NCI-H526 (cell line): ENCODE measurements around the gene DPEP2.
"Not testable (repeated sequence)": the region's sequence is repeated elsewhere in the genome, so short reads cannot be mapped to it uniquely, and the experiment has no call there.

ENCODE experiments used
- DNase-seq, 2 experiments: peaks; one replicate each; lab custom pipeline; 2025; lab: John Stamatoyannopoulos, UW

DPEP2 gene

DNA sequence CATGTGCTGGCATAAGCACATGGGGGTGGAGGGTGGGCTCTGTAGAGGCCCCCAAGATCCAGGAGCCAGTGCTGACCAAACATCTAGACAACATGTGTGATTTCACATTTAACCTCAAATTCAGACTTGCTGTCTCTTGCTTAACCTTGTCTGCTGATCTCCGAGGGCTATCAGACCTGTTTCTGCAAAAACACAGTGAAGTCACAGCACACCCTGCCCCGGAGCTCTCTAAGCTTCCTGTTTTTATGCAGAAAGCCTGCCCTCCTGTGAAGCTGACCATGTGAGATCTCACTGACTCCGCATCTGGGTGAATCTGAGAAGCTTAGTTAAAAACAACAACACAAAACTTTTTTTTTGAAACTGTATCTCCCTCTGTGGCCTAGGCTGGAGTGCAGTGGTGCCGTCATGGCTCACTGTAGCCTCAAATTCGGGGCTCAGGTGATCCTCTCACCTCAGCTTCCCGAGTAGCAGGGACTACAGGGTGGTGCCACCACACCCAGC lies 6.6 kb upstream of the DPEP2 start:
- no peak for DNase-seq

GRCh38 chr16:68005211-68005610 lies 5.9 kb upstream of the DPEP2 start:
- DNase-seq = no peak

GRCh38 chr16:68003031-68003430 lies 3.7 kb upstream of the DPEP2 start:
- DNase-seq = no peak

- DNase-seq = no peak
These were observed 1.2 kb upstream of the DPEP2 start for GRCh38 chr16:68000450-68000849.

DNA sequence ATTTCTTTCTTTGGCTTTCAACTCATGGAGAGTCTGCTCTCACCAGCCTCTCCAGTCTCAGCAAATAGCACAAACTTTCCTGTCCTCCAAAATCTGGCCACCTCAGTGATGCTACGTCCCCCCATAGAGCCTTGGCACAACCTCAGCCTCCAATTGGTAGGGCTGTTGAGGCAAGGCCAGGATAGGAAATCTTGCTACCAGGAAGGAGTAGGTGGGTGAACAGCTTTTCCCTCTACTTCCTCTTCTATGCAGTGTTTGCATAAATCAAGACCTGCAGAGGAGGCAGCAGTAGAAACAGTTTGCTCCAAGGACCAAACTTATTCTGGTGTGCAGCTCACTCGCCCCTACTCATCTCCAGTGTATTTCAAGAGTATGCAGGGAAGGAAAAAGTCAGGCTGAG lies 701 bp upstream of the DPEP2 start:
- DNase-seq = no peak

DNA sequence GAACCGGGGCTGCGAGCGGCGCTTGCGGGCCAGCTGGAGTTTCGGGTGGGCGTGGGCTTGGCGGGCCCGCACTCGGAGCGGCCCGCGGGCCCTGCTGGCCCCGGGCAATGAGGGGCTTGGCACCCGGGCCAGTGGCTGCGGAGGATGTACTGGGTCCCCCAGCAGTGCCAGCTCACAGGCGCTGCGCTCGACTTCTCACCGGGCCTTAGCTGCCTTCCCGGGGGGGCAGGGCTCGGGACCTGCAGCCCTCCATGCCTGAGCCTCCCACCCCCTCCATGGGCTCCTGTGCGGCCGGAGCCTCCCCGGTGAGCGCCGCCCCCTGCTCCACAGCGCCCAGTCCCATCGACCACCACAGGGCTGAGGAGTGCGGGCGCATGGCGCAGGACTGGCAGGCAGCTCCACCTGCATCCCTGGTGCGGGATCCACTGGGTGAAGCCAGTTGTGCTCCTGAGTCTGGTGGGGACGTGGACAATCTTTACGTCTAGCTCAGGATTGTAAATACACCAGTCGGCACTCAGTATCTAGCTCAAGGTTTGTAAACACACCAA lies 979 bp downstream of the DPEP2 start:
- DNase-seq = not testable (repeated sequence)

GRCh38 chr16:67996666-67997065 lies 2.6 kb downstream of the DPEP2 start:
- no peak for DNase-seq

- no peak for DNase-seq
These were observed 3.9 kb downstream of the DPEP2 start for GRCh38 chr16:67995423-67995822.

- DNase-seq = not testable (repeated sequence)
These were observed 5.3 kb downstream of the DPEP2 start for GRCh38 chr16:67994040-67994408.

DNA sequence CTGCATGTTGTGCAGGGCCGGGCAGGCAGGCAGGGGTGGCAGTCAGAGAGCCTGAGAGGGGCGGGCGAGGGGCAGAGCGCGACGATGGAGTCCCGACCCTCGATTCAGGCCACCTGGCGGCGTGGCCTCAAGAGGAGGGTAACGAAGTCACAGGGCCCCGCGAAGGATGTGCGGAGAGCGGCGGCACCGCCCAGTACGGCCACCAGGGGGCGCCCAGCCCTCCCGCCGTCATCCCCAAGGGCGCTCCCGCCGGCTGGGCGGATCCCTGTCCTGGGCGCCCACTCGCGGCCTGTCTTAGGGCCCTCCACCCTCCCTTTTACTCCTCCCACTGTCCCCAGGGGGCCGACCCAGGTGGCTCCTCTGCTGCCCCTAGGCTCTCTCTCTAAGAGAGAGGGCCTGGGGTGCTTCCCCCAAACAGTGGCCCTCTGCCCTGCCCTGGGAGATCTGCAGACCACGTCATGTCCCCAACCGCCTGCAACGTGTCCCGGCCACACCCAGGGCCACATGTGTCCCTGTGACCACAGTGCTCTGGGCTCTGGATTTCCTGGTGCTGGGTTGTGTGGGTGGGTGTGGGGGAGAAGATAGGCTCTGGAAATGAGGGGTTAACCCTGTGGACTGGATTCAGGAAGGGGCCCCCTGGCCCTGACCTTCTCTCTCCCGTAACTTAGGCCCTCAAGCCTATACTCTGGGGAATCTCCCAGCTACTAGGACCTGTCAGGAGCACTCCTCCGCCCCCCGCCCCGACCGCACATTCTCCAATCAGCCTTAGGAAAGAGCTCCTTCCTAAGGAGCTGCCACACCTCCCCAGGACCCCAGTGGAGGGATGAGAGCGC lies 5.9 kb downstream of the DPEP2 start:
- peak; percentile 27 to 73 for DNase-seq

DNA sequence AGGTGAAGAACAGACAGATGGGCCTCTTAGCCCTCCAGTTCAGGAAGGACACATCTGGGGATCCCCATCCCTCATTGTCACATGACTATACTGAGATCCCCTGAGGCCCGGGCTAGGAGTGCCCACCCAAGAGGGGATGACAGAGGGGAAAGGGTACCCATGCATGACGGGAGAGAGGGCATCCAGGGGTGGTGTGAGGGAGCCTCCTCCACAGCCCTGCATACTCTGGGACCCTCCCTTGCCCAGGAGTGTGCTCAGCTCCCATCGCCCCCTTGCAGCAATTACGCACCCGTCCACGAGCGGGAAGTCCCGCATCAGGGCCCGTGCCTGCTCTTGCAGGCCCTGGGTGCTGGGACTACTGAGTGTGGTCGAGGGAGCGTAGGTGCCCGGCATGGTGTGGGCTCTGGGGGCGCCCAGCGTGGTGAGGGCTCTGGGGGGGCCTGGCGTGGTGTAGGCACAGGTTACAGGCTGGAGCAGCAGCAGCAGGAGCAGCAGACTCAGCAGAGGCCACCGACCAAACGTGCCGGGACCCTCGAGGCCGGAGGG lies 6.5 kb downstream of the DPEP2 start:
- DNase-seq = no peak

GRCh38 chr16:67990018-67990386 lies 9.3 kb downstream of the DPEP2 start:
- DNase-seq = no peak

GRCh38 chr16:67989322-67990017 lies 9.8 kb downstream of the DPEP2 start:
- DNase-seq = no peak

DNA sequence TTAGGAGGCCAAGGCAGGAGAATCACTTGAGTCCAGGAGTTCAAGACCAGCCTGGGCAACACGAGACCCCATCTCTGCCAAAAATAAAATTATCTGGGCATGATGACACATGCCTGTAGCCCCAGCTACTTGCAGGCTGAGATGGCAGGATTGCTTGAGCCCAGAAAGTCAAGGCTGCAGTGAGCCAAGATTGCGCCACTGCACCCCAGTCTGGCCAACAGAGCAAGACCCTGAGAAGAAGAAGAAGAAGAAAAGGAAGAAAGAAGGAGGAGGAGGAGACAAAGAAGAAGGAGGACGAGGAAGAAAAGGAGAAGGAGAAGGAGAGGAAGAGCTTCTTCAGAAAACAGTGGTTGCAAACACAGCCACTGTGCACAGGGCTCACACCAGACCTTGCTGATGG lies 10.6 kb downstream of the DPEP2 start:
- DNase-seq = no peak

GRCh38 chr16:67987460-67988160 lies 11.7 kb downstream of the DPEP2 start:
- no peak for DNase-seq

GRCh38 chr16:67986949-67987348 lies 12.3 kb downstream of the DPEP2 start:
- DNase-seq = no peak

DNA sequence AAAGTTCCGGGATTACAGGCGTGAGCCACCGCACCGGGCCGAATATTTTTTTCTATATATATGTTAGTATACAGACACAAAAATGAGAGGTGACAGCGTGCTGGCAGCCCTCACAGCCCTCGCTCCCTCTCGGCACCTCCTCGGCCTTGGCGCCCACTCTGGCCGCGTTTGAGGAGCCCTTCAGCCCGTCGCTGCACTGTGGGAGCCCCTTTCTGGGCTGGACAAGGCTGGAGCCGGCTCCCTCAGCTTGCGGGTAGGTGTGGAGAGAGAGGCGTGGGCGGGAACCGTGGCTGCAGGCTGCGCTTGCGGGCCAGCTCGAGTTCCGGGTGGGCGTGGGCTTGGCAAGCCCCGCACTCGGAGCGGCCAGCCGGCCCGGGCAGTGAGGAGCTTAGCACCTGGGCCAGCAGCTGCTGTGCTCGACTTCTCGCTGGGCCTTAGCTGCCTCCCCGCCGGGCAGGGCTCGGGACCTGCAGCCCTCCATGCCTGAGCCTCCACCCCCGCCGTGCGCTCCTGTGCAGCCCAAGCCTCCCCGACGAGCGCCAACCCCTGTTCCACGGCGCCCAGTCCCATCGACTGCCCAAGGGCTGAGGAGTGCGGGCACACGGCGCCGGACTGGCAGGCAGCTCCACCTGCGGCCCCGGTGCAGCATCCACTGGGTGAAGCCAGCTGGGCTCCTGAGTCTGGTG lies 17.1 kb downstream of the DPEP2 start:
- DNase-seq = no peak

DNA sequence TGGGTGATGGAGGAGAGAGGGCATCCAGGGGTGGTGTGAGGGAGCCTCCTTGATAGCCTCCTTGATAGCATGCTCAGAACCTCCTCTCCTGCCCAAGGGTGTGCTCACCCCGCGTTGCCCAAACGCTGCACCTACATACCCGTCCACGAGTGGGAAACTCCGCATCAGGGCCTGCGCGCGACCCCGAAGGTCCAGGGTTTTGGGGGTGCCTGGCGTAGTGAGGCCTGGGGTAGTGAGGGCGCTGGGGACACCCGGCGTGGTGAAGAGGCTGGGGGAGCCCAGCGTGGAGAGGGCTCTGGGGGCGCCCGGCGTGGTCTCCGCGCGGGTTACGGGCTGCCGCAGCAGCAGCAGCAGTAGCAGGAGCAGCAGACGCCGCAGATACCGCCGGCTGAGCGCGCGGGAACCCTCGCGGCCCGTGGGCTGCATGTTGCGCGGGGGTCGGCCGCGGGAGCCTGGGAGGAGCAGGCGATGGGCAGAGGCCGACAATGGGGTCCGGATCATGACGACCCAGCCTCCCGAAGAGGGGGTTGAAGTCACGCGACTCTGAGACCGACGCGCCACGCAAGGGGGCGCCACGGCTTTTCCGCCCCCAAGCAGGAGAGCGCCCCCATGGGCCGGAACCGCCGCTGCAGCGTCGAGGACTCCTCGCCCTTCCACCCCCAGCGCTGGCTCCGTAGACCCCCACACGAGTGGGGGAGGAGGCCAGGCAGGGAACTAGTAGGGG lies 19.2 kb downstream of the DPEP2 start, which contains the start of gene DPEP3:
Gene DPEP3 (minus strand): TSS at position 545 of the 724 bp plus-strand sequence. CDS start 119 bp downstream, at position 426.
- no peak for DNase-seq

DNA sequence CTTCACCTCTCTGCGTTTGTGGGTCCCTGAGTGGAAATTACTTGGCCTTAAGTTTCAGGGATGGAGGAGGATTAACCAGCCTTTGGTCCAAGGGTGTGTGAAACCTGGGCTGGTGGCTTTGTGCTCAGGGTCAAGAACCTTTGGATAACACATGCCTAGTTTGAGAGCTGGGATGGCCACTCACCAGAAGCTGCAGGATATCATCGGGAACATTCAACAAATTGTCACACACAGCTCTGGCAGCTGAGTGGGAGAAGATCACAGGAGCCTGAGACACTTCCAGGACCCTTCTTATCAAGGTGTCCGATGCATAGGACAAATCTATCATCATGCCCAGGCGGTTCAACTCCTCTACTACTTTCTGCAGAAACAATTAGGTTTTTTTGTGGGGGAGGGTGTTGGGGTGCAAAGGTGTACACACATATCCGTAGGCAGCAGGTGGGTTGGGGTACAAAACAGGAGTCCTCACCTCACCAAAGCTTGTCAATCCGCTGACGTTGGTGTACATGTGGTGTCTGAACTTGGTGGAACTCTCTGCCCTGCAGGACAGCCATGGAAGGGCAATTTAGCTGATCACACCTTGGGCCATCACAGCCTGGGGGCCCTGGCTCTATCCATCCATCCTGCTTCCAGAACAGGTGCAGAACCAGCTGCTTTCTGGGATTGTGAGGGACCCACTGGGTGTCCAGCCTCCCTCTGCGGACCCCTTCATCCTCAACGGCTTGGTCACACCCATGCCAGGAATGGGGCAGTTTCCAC lies 21.6 kb downstream of the DPEP2 start:
- DNase-seq = no peak

DNA sequence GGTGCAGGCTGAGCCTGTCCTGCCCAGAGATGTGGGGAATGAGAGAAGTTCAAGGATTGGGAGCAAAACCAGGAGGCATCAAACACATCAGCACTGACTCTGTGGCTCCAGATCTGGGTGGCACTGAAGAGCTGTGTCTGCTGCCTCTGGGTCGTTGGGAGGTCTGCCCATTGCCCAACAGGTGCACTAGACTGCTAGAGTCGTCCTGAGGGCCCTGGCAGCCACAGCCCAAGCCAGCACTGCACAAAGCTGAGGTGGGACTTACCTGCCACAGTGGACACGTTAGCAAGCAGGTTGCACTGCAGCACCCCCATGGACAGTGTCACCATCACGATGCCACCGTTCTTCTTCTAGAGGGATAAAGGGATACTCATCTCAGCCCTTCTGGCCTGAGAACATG lies 22.3 kb downstream of the DPEP2 start:
- no peak for DNase-seq
